GOT3 (cell line): ENCODE data around the gene MILR1.
"Not testable (repeated sequence)": the region's sequence is repeated elsewhere in the genome, so short reads cannot be mapped to it uniquely, and the experiment has no call there.

Experiments
- DNase-seq: peaks from one replicate; lab custom pipeline; 2025; ENCODE audit warnings: mixed read lengths; lab: John Stamatoyannopoulos, UW

Gene MILR1

DNA sequence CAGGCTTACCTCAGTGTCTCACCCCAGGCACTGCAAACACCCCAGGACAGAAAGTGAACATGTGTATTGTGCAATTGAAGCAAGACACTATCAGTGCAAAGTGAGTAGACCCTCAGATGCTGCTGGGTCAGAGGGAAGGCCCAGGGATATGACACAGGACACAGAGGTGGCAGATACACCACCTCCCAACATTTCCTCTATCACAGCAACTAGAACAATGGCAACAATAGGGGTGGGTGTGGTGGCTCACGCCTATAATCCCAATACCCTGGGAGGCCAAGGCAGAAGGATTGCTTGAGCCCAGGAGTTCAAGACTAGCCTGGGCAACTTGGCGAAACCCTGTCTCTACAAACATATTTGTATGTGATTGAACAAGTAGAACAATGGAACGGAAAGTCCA lies 22.5 kb downstream of the MILR1 start:
- DNase-seq = no peak

DNA sequence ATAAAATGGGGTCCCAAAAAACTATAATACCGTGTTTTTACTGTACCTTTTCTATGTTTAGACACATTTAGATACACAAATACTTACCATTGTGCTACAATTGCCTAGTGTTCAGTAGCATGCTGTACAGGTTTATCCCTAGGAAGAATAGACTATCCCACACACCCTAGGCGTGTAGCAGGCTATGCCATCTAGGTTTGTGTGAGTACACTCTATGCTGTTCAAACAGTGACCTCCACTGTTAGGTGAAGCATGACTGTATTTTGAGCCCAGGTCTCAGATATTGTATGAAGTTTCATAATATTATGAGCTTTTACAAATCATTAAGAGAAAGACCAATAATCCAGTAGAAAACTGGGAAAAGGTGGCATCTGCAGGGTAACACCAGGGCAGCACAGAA lies 23.6 kb downstream of the MILR1 start:
- no peak for DNase-seq

GRCh38 chr17:64477849-64478248 lies 28.9 kb downstream of the MILR1 start:
- DNase-seq = no peak

DNA sequence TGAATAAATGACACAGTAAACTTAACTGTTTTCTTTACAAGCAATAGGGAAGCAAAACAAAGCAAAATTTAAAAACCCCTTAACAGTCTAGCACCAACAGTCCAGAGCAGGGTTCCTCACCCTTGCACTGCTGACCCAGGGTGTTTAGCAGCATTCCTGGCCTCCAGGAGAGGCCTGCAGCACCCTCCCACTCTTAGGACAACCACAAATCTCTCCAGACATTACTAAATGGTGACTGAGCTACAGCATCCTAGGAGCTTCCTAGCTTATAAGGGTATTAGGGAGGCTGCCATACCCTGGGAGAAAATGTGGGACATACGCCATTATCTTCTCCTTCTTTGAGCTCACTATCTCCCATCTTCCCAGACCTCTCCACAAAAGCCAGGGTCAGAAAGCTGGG lies 32.0 kb downstream of the MILR1 start:
- no peak for DNase-seq

- DNase-seq = no peak
Measured at GRCh38 chr17:64484380-64484779, 35.5 kb downstream of the MILR1 start.

GRCh38 chr17:64488301-64488700 lies 39.4 kb downstream of the MILR1 start:
- no peak for DNase-seq

DNA sequence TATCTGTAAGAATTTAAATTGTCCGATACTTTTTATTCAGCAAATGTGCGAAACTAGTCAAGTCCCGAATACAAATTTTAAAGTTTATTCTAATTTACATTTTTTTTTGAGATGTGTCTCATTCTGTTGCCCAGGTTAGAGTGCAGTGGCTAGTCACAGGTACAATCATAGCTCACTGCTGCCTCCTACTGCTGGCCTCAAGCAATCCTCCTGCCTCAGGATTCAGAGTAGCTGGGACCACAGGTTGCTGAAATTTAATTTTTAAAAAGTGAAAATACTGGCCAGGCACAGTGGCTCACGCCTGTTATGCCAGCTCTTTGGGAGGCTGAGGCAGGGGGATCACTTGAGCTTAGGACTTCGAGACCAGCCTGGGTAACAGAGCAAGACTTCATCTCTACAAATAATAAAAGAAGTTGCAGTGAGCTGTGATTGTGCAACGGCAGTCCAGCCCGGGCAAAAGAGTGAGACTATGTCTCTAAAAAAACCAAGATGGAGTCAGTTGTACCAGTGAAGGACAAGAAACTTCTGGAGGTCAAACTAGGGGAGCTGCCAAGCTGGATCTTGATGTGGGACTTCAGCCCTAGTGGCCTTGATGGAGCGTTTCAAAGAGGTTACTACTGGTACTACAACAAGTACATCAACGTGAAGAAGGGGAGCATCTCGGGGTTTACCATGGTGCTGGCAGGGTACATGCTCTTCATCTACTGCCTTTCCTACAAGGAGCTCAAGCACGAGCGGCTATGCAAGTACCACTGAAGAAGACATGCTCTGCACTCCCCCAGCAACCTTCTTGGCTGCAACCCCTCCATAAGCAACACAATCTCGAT lies 42.3 kb downstream of the MILR1 start:
- no peak for DNase-seq

GRCh38 chr17:64491994-64492393 lies 43.1 kb downstream of the MILR1 start:
- no peak for DNase-seq

GRCh38 chr17:64492481-64493109 lies 43.7 kb downstream of the MILR1 start:
- DNase-seq = no peak

GRCh38 chr17:64494121-64494520 lies 45.2 kb downstream of the MILR1 start:
- DNase-seq = no peak

DNA sequence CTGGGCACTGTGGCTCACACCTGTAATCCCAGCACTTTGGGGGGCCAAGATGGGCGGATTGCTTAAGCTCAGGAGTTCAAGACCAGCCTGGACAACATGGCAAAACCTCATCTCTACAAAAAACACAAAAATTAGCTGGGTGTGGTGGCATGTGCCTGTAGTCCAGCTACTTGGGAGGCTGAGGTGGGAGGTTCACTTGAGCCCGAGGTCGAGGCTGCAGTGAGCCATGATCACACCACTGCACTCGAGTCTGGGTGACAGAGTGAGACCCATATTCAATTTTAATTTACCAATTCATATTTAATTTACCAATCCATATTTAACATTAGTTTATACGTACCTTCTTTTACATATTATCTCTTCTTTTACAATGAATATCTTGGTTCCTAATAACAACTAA lies 46.4 kb downstream of the MILR1 start:
- not testable (repeated sequence) for DNase-seq

DNA sequence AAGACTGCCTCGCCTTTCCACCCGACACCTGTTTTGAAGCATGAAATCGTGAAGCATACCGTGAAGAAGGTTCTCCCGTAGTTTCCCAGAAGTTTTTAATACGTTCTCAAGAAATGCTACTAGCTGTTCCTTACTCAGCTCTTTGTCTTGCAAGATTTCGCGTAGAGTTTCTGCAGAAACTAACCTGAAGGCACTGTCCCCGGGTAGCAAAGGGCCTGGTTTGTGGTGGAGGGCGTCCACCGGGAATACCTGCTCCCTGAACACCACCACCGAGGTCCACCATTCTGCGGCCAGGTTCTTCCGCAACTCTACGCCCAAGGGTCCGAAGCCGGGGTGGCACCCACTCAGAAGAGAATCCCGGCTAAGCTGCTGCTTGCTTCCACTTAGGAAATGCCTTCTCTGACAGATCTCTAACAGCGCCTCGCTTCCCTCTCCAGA lies 47.5 kb downstream of the MILR1 start:
- DNase-seq = no peak

- DNase-seq = peak; percentile 64
Measured at GRCh38 chr17:64496786-64497564, 48.1 kb downstream of the MILR1 start, which contains the start of gene POLG2. Gene POLG2 (minus strand): TSS chr17:64497054. CDS start chr17:64496968, 86 bp downstream.

- DNase-seq = no peak
Measured at GRCh38 chr17:64497565-64498035, 48.7 kb downstream of the MILR1 start.

DNA sequence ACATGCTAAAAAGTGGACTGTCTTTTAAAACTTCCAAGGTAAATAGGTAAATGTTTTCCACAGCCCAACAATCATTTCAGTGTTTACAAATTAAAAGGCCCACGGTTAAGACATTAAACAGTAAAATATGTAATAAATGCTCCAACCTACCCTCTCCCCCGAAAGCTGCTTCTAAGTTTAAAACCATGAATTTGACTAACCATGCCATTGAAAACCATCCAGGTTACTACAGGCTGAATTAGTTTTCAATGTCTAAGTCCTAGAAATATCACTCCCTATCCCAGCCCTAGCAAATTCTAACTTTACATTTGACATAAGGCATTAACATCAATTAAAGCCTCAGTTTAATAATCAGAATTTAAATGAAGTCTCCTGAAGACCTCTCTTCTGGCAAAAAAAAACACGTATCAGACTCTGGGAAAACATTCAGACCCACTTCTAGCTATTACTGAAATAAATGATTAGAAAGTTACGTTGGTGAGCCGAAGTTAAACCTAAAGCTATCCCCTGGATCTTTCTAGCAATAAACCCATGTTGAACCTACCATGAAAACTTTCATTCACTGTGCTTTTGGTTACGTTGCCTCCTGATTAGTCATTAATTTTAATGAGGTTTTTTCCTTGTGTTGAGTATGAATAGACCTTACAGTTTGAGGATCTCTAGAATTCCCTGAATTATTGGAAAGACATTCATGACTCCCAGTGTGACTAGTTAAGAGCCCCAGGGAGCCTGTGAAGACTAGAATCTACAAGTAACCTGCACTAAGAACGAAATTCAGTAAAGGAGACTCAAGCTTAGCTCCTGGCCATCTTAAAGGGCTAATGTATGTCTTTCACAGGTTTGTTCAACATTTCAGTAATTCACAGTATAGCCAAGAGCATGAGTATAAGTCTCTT lies 49.6 kb downstream of the MILR1 start:
- DNase-seq = no peak

DNA sequence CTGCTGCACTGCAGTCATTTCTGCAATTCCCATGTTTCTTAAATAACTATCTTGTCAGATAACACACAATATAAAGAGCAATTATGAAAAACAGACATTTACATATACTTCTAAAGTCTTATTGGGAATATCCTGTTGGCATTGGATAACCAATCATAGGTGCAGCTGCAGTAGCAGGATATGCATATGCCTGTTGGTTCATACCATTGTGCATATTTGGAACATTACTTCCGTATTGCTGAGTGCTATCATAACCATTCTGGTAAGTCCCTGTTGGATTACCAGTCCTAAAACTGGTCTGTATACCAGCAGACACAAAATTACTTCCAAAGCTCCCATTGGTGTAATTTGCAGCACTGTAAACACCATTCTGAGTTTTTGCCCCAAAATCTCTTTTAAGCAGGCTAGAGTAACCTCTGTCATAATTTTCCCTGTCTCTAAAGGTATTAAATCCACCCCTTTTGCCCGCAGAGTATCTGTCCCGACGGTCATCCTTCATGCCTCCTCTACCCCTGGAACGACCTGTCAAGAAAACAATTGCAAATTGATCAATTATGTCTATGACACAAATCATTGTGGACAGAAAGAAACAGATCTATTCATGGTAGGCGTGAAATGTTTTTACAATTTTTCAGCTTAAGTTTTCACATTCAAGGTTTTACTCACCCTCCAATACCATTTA lies 51.0 kb downstream of the MILR1 start:
- no peak for DNase-seq

- no peak for DNase-seq
Measured at GRCh38 chr17:64500487-64500859, 51.6 kb downstream of the MILR1 start.

DNA sequence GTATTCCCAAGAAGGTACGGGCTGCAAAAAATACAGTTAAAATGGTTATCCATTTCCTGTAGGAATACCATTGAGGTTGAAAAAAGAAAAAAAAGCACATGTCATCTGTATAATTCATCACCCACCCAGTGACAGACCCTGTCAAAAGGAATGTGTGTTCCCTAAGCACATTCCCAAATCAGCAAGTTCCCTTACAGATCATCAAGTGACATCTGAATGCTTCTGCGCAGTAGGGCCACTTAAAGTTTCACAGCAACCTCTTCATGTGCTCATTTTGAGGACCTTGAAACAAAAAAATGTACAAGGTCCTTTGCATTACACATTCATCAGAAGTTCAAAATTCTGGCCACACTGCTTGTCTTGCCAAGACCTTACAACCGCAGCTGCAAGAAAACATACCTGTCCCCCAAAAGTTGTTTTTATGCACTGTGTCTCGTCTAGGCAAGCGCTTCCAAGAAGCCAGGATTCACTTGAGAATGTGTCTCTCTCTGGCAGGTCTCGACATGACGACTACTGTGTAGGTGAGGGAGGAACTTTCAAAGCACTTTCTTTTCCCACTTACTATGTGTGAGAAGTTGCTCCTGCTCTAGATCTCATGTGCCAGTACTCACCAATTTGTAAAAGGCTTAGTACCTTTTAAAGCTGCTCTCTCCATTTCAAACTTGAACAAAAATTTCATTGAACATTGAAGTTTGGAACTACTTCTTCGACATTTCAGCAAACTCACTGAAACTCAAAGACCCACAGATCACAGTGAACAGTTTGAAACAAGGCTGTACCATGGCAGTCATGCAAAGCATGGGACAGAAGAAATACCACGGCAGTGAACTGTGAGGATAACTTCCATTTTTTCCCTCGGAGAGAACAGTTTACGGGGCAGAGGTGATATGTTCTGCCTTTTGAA lies 52.2 kb downstream of the MILR1 start:
- DNase-seq = no peak

DNA sequence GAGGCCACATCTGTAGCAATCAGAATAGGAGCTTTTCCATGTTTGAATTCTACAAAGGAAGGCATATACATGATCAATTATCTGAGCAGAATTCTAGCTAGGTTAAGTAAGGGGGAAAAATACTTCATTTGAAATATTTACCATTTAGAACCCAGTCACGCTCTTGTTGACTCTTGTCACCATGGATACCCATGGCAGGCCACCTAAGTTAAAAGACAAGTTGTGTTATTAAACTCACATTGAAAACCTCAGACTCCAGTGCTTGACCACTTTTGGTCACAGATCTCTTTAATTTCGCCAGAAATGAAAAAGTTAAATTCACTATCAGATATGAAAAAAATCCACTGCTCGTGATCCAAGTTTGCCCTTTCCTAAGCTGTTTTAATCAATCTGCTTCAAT lies 53.1 kb downstream of the MILR1 start:
- no peak for DNase-seq

DNA sequence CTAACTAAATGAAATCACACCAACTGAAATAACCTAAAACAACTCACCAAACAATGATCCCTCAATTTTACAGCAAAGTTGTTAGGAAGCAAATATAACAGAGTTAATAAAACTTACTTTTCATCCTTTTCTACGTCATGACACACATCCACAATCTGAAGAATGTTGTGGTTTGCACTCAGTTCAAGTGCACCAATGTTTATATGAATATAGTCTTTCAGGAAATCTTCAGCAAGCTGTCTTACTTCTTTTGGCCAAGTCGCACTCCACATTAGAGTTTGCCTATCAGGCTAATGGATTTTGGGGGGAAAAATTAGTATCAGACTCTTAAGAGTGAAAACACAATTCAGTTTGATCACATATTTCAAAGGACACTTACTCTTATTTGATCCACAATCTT lies 53.9 kb downstream of the MILR1 start:
- DNase-seq = no peak
